Gastrocnemius medialis (tissue), 4 donors: Measurements from ENCODE around the gene LPGAT1.

Source experiments
- CTCF ChIP-seq, 5 experiments: fragments of 450-650 bp in 3 of 5; fragments of 200-600 bp in 2 of 5; sonication (generic) in 2 of 5; IDR thresholded peaks in 4 of 5; conservative IDR thresholded peaks in 1 of 5; 1 replicate in 4 of 5; 2 replicates in 1 of 5; pipeline ENCODE4 v1.5.1; 2016 to 2019; ENCODE audit warnings: antibody characterized with exemption in 5 of 5, mild to moderate bottlenecking in 3 of 5, moderate library complexity in 3 of 5
- POLR2A ChIP-seq, 2 donors: fragments of 450-650 bp; IDR thresholded peaks; one replicate each; pipeline ENCODE4 v1.6.1; 2017; ENCODE audit warnings: antibody characterized with exemption in 2 of 2, mild to moderate bottlenecking in 2 of 2, moderate library complexity in 2 of 2

GRCh38 chr1:211797994-211798393, 32.6 kb downstream of the LPGAT1 start:
- TF ChIP-seq CTCF (IDR thresholded peaks at IDR 0.05 in 4 of 5, conservative IDR thresholded peaks at IDR 0.05 in 1 of 5) (no peak), POLR2A (IDR thresholded peaks at IDR 0.05) (no peak)
